ENCODE measurements around the gene TIPIN. TPM values are rescaled to one million over a fixed set of nuclear protein-coding genes. Genes with fewer than 3 reads are reported as not detected.

TIPIN gene
- total RNA-seq, 1 experiment from 2014 or later, result 19.7 TPM

DNA sequence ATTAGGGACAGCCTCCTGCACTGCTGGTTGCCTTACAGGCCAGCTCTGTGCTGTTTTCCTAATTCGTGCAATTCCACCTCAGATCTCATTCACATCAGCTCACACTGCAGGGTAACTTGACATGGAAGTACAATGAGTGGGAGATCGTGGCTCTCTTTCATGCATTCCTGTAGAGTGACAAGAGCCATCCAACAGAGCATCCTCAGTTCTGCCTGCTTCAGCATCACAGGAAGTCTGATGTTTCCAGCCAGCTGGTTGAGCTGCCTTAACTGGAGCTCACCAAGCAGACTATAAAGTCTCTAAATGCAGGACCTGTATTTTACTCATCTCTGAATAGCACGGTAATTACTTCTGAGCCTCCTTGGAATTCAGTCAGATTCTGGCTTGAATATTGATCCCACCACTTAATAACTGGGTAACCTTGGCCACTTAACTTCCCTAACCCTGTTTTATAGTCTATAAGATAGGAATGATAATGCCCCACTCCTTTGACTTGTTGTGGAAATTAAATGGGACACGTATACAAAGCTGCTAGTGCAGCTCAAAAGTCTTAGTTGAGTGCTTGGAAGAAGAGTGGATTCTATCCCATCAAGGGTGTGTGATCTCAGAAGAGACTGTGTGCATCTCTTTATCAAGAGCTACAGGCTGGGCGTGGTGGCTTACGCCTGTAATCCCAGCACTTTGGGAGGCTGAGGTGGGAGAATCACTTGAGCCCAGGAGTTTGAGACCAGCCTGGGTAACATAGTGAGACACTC lies 64.5 kb downstream of the TIPIN start:
- peaks cover 22% of the 10 kb centered on the region for H3K4me1 ChIP-seq (ENCODE audit: control insufficient read depth, insufficient read depth, low read length)
- intact Hi-C loops (cut with micrococcal nuclease; ENCODE audit: unreplicated experiment), result no loop called here
- TF ChIP-seq TCF7L2 (IDR thresholded peaks at IDR 0.05; ENCODE audit: low read depth, low read length), result no peak
- no peak for TF ChIP-seq SIN3A (IDR thresholded peaks at IDR 0.05; ENCODE audit: borderline replicate concordance, insufficient read depth, low read depth, low read length)
- TF ChIP-seq, protein P1, sequence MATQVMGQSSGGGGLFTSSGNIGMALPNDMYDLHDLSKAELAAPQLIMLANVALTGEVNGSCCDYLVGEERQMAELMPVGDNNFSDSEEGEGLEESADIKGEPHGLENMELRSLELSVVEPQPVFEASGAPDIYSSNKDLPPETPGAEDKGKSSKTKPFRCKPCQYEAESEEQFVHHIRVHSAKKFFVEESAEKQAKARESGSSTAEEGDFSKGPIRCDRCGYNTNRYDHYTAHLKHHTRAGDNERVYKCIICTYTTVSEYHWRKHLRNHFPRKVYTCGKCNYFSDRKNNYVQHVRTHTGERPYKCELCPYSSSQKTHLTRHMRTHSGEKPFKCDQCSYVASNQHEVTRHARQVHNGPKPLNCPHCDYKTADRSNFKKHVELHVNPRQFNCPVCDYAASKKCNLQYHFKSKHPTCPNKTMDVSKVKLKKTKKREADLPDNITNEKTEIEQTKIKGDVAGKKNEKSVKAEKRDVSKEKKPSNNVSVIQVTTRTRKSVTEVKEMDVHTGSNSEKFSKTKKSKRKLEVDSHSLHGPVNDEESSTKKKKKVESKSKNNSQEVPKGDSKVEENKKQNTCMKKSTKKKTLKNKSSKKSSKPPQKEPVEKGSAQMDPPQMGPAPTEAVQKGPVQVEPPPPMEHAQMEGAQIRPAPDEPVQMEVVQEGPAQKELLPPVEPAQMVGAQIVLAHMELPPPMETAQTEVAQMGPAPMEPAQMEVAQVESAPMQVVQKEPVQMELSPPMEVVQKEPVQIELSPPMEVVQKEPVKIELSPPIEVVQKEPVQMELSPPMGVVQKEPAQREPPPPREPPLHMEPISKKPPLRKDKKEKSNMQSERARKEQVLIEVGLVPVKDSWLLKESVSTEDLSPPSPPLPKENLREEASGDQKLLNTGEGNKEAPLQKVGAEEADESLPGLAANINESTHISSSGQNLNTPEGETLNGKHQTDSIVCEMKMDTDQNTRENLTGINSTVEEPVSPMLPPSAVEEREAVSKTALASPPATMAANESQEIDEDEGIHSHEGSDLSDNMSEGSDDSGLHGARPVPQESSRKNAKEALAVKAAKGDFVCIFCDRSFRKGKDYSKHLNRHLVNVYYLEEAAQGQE (IDR thresholded peaks at IDR 0.05; ENCODE audit: insufficient read depth in 1 of 2, low read depth in 2 of 2, low read length in 1 of 2), result no peak
- TF ChIP-seq POLR2AphosphoS5 (IDR thresholded peaks at IDR 0.05; ENCODE audit: low read depth, low read length), result no peak
- TF ChIP-seq, protein P2, sequence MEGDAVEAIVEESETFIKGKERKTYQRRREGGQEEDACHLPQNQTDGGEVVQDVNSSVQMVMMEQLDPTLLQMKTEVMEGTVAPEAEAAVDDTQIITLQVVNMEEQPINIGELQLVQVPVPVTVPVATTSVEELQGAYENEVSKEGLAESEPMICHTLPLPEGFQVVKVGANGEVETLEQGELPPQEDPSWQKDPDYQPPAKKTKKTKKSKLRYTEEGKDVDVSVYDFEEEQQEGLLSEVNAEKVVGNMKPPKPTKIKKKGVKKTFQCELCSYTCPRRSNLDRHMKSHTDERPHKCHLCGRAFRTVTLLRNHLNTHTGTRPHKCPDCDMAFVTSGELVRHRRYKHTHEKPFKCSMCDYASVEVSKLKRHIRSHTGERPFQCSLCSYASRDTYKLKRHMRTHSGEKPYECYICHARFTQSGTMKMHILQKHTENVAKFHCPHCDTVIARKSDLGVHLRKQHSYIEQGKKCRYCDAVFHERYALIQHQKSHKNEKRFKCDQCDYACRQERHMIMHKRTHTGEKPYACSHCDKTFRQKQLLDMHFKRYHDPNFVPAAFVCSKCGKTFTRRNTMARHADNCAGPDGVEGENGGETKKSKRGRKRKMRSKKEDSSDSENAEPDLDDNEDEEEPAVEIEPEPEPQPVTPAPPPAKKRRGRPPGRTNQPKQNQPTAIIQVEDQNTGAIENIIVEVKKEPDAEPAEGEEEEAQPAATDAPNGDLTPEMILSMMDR (IDR thresholded peaks at IDR 0.05), result no peak
- no peak overlapping the region for H3K4me3 ChIP-seq (ENCODE audit: low read depth in 2 of 2, low read length in 2 of 2)
- H3K27me3 ChIP-seq (ENCODE audit: control insufficient read depth, insufficient read depth, low read length), result no peaks in the 10 kb centered on the region
- in situ Hi-C loops (cut with HindIII; ENCODE audit: low pct_unique_long_range_greater_than_20kb, low sequenced_read_pairs), result no loop called here
- DNase-seq (ENCODE audit: low read depth, low spot score) (no peak), ATAC-seq (no peak)
- ChIA-PET POLR2A (no interaction called here), CTCF (no interaction called here)
- H3K9me3 ChIP-seq (ENCODE audit: control insufficient read depth, insufficient read depth, low read depth, low read length), result no peaks in the 10 kb centered on the region
- BruUV-seq (replicated peaks), result no TSS peak
- no peaks in the 10 kb centered on the region for H3K36me3 ChIP-seq (ENCODE audit: control insufficient read depth, insufficient read depth, low read length)
- no peak overlapping the region for H3K27ac ChIP-seq (ENCODE audit: low read length)

DNA sequence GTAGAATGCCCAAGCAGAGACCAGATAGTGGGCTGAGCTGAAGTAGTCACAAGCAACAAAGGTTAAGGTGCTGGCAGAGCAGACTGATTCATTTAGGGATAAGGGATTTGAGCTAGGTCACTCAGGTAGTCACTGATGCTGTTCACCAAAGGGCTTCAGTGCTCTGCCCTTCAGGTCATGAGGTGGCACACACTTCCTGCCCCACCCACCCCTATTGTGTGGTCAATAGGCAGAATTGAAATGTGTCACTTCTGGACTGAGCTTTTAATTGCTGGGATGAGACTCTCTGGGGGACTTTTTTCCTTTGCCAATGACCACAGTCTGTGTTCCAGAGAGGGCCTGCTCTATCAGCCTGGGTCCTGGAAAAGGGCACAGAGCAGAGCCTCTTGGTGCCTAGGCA lies 66.0 kb downstream of the TIPIN start:
- in situ Hi-C loops (cut with HindIII; ENCODE audit: low pct_unique_long_range_greater_than_20kb, low sequenced_read_pairs), result no loop called here
- intact Hi-C loops (cut with micrococcal nuclease; ENCODE audit: unreplicated experiment), result no loop called here
- CTCF ChIA-PET, result no interaction called here

More for the DNA sequence above, 66.0 kb downstream of the TIPIN start:
- TF ChIP-seq SIN3A (IDR thresholded peaks at IDR 0.05; ENCODE audit: borderline replicate concordance, insufficient read depth, low read depth, low read length), result no peak
- TF ChIP-seq, protein P1 (IDR thresholded peaks at IDR 0.05; ENCODE audit: insufficient read depth in 1 of 2, low read depth in 2 of 2, low read length in 1 of 2), result no peak
- no TSS peak for BruUV-seq (replicated peaks)
- H3K4me3 ChIP-seq (ENCODE audit: low read depth in 2 of 2, low read length in 2 of 2), result no peak overlapping the region
- no peaks in the 10 kb centered on the region for H3K9me3 ChIP-seq (ENCODE audit: control insufficient read depth, insufficient read depth, low read depth, low read length)
- H3K27me3 ChIP-seq (ENCODE audit: control insufficient read depth, insufficient read depth, low read length), result no peaks in the 10 kb centered on the region
- peaks cover 17% of the 10 kb centered on the region for H3K4me1 ChIP-seq (ENCODE audit: control insufficient read depth, insufficient read depth, low read length)
- POLR2A ChIA-PET, result no interaction called here
- no peaks in the 10 kb centered on the region for H3K36me3 ChIP-seq (ENCODE audit: control insufficient read depth, insufficient read depth, low read length)
- ATAC-seq, result no peak
- H3K27ac ChIP-seq (ENCODE audit: low read length), result no peak overlapping the region
- DNase-seq (ENCODE audit: low read depth, low spot score), result no peak
